IPS-18c (cell line): ENCODE results near the gene ZNF207.
A peak's percentile ranks its signal among the peaks of the same experiment; 100 is the strongest.
"Not testable (repeated sequence)": the region's sequence is repeated elsewhere in the genome, so short reads cannot be mapped to it uniquely, and the experiment has no call there.

ENCODE experiments used
- H3K4me3 ChIP-seq: 2 replicates; pipeline ENCODE4 v1.7.0; 2013; ENCODE audit warnings: low read depth, mild to moderate bottlenecking, low read length, moderate library complexity; ENCODE audit not compliant: insufficient read depth
- H3K9me3 ChIP-seq: one replicate; pipeline ENCODE4 v1.6.1; 2013; ENCODE audit warnings: mild to moderate bottlenecking, low read length, moderate library complexity; ENCODE audit not compliant: control insufficient read depth, insufficient read depth

The ZNF207 gene

DNA sequence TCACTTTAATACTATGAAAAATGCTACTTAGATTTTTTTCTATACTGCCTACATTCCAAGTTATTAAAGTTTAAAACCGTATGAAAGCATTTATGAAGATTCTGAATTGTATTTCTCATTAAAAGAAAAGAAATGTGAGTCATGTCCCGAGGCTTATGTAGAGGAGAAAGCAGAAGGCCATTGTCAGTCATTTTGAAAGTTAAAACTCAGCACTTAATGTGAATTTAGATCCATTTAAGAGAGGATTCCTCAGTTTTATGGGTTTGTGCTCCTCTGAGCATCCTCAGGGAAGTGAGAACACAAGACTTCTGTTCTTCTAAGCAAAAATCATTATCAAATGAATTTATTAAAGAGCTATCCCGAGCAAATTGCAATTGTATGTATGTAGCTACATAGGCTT, 19.8 kb upstream of the ZNF207 start:
- no peak overlapping the region for H3K4me3 ChIP-seq
- H3K9me3 ChIP-seq, result no peaks in the 10 kb centered on the region

DNA sequence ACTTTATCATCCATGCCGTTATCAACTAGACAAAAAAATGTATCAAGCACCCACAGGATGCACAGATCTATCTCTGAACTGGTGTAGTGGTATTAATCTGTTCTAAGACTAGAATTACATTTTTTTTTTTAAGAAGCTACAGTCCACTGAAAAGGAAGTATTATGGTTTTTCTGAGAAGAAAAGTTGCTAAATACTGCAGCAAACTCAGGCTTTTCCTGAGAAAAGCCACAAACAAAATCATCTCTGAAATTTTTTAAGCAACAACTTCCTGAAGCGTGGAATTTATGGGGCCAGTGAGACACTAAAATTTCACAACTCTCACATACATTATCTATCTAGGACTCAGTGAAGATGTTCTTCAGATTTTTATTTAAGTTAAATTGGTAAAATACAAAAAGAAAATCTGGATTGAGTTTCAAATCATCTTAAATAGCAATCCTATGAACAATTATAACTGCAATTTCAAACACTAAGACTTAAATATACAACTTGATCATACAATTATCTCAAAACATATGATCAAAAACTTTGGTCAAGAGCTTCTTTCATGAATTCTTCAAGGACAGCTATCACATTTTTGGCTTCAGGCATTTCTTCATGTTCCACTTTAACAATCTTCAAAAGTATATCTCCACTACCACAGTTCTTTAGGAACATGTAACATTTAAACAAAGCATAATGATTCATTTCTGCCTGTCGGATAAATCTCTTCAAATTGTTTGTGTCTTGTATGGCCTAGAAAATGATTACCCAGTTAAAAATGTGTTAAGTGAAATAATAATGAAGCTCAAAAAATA, 18.5 kb upstream of the ZNF207 start:
- H3K4me3 ChIP-seq, result no peak overlapping the region

GRCh38 chr17:32333187-32333586, 16.8 kb upstream of the ZNF207 start:
- Histone ChIP-seq H3K9me3 (no peaks in the 10 kb centered on the region), H3K4me3 (no peak overlapping the region)

More for the DNA sequence above, 18.5 kb upstream of the ZNF207 start:
- no peaks in the 10 kb centered on the region for H3K9me3 ChIP-seq

DNA sequence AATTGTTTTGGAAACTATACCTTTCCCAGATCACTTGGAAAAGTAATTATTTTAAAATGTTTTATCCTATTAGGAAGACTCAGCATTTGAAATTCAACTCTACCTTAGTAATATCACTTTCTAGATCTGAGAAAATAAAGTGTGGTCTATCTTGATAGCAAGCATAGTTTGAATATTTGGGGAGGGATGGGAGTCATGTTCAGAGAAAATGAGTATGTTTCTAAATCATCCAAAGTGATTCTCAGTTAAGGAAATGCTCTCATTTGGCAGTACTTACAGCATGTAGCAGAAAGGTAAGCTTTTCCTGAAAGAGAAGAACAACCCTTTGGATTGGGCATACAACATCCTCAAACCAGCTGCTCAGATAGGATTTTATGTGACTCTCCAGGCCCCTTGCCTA, 14.9 kb upstream of the ZNF207 start:
- no peaks in the 10 kb centered on the region for H3K9me3 ChIP-seq

GRCh38 chr17:32335687-32336086, 14.3 kb upstream of the ZNF207 start:
- Histone ChIP-seq H3K9me3 (no peaks in the 10 kb centered on the region), H3K4me3 (no peak overlapping the region)

More for the DNA sequence above, 14.9 kb upstream of the ZNF207 start:
- no peak overlapping the region for H3K4me3 ChIP-seq

- Histone ChIP-seq H3K9me3 (no peaks in the 10 kb centered on the region), H3K4me3 (peak overlapping the region; percentile 71)
These were observed 8.7 kb upstream of the ZNF207 start for GRCh38 chr17:32341141-32341856.

DNA sequence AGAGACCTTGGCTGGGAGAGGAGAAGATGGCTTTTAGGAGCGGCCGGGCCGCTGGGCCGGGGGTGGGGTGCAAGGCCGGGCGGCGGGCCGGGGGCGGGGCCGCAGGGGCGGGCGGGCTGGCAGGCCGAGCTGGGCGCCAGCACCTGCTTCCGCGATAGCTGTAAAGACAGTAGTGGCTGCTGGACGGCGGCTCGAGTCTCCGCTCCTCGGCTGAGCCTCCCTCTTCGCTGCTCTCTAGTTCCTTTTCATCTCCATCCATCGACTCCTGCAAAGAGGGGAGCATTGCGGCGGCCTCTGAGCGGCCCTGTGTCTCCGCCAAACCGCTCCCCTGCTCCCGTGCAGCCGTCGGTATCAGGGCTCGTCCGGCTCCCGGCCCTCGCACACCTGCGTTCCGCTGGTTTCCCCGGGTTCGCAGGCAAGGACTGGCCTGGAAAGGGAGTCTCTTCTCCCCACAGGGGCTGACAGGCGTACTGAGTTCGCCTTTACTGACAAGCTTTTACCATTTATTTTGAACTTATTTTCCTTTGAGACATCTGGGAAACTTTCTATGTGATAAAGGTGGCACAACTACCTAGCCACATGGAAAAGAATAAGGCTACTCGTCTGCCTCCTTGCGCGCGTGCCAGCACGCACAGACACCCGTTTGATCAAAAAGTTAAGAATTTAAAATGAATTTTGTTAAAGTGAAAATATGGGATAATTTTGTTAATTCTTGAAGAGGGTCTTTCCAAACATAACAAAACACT, 7.9 kb upstream of the ZNF207 start, which contains the start of gene C17orf75:
Gene C17orf75, minus strand, starts transcription at position 317 of the 746 bp plus-strand sequence. Its CDS starts 34 bp downstream, at position 283.
- Histone ChIP-seq H3K4me3 (peak within 1 kb of the TSS; percentile 71), H3K9me3 (no peaks in the 10 kb centered on the region)

GRCh38 chr17:32342603-32343325, 7.2 kb upstream of the ZNF207 start:
- Histone ChIP-seq H3K4me3 (no peak overlapping the region; the same call in 1 of the 2 replicates), H3K9me3 (no peaks in the 10 kb centered on the region)

DNA sequence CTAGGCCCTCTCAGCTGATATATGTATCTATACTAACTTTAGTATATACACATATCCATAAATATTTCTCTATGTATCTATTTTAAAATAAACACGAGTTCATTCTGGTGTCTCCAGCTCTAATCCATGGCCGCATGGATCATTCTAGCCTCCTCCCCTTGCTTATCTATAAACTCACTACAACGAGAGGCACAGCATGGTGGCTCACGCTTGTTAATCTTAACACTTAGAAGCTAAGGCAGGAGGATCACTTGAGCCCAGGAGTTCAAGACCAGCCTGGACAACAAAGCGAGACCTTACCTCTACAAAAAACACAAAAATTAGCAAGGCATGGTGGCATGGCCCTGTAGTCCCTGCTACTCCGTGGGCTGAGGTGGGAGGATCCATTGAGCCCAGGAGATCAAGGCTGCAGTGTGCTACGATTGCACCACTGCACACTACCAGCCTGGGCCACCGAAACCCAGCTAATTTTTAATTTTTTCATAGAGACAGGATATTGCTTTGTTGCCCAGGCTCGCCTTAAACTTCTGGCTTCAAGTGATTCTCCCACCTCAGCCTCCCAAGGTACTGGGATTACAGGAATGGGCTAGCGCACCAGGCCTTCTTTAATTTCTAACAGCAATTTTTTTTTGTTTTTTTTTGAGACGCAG, 3.9 kb upstream of the ZNF207 start:
- H3K4me3 ChIP-seq, result no peak overlapping the region
- H3K9me3 ChIP-seq, result no peaks in the 10 kb centered on the region

- no peak overlapping the region for H3K4me3 ChIP-seq
- no peaks in the 10 kb centered on the region for H3K9me3 ChIP-seq
These were observed 1.5 kb upstream of the ZNF207 start for GRCh38 chr17:32348483-32348800.

DNA sequence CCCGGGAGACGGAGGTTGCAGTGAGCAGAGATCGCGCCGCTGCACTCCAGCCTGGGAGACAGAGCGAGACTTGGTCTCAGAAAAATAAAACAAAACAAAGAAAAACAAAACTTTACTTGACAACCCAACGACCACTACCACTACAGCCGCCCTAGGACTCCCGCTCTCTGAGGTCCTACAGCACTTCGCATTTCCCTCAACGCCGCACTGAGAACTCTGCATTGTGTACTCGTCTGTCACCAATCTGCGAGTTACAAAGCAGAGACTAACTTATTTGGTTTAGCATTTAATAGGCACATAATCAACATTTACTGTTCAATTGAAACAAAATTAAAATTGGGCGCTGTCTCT, 479 bp upstream of the ZNF207 start:
- Histone ChIP-seq H3K4me3 (peak overlapping the region; percentile 98), H3K9me3 (no peaks in the 10 kb centered on the region)

- H3K9me3 ChIP-seq, result no peaks in the 10 kb centered on the region
- peak overlapping the region; percentile 98 for H3K4me3 ChIP-seq
These were observed 885 bp downstream of the ZNF207 start for GRCh38 chr17:32350666-32351418.

DNA sequence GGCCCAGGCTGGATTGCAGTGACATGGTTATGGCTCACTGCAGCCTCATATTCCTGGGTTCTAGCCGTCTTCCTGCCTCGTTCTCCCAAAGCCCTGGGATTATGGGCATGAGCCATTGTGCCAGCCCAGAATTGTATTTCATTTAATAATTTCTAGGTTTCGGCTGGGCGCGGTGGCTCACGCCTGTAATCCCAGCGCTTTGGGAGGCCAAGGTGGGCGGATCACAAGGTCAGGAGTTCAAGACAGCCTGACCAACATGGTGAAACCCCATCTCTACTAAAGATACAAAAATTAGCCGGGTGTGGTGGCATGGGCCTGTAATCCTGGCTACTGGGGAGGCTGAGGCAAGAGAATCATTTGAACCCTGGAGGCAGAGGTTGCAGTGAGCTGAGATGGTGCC, 2.8 kb downstream of the ZNF207 start:
- H3K9me3 ChIP-seq, result not testable (repeated sequence)
- 0 out of 2 replicates have a peak overlapping the region, but pooled peaks have one; percentile 4 for H3K4me3 ChIP-seq

- Histone ChIP-seq H3K4me3 (no peak overlapping the region), H3K9me3 (no peaks in the 10 kb centered on the region)
These were observed 5.9 kb downstream of the ZNF207 start for GRCh38 chr17:32355649-32356377.

- no peak overlapping the region for H3K4me3 ChIP-seq
- H3K9me3 ChIP-seq, result no peaks in the 10 kb centered on the region
These were observed 6.4 kb downstream of the ZNF207 start for GRCh38 chr17:32356378-32356743.

- no peaks in the 10 kb centered on the region for H3K9me3 ChIP-seq
- H3K4me3 ChIP-seq, result no peak overlapping the region
These were observed 6.8 kb downstream of the ZNF207 start for GRCh38 chr17:32356750-32357149.
